WI38 (cell line): ENCODE data around the gene HORMAD1.
A peak's percentile ranks its signal among the peaks of the same experiment; 100 is the strongest.

ENCODE experiments used
- H3K4me3 ChIP-seq: 2 replicates; pipeline ENCODE4 v1.5.1; 2011; ENCODE audit warnings: low read depth, mild to moderate bottlenecking, control low read depth, low read length
- TF ChIP-seq, protein P1 (sequence below): IDR thresholded peaks from 2 replicates; pipeline ENCODE4 v1.5.1; 2012; ENCODE audit warnings: low read depth, mild to moderate bottlenecking, control low read depth, low read length

Gene HORMAD1

DNA sequence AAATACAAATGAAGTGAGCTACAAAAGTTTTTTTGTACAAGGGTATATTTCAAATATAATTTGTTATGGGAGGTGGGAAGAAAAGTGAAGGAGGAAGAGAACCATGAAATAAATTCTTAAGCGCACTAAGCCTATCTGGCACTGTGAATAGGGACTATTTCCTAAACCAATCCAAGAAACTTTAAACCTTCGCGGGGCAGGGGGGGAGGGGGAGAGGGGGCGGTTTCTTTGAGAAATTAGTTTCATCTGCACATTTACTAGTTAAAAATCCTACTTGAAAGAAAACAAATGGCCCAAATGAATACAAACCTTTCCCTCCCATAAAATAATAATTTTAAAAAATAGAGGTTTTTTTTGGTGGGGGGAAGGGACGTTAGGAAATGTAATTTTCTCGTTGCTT lies 24.1 kb downstream of the HORMAD1 start:
- peak overlapping the region; percentile 73 for H3K4me3 ChIP-seq
- TF ChIP-seq, protein P1, sequence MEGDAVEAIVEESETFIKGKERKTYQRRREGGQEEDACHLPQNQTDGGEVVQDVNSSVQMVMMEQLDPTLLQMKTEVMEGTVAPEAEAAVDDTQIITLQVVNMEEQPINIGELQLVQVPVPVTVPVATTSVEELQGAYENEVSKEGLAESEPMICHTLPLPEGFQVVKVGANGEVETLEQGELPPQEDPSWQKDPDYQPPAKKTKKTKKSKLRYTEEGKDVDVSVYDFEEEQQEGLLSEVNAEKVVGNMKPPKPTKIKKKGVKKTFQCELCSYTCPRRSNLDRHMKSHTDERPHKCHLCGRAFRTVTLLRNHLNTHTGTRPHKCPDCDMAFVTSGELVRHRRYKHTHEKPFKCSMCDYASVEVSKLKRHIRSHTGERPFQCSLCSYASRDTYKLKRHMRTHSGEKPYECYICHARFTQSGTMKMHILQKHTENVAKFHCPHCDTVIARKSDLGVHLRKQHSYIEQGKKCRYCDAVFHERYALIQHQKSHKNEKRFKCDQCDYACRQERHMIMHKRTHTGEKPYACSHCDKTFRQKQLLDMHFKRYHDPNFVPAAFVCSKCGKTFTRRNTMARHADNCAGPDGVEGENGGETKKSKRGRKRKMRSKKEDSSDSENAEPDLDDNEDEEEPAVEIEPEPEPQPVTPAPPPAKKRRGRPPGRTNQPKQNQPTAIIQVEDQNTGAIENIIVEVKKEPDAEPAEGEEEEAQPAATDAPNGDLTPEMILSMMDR, result no peak

DNA sequence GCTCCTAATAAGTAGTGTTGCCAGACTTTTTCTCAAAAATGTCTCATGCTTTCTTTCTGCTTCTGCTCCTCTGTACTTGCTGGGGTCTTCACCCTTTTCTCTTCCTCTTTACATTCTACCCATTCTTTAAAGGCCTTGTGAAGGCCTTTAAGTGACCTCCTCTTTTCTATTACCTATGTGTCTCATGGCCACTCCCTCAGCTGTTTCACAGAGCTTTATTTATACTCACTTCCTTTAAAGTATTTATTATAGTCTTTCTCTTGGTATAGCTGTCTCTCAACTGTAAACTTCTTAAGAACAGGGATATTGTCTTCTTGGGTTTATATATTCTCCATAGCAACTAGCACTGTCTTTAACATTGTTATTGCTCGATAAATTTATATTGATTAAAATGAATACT lies 24.5 kb downstream of the HORMAD1 start:
- TF ChIP-seq, protein P1, result no peak
- H3K4me3 ChIP-seq, result peak overlapping the region; percentile 73

DNA sequence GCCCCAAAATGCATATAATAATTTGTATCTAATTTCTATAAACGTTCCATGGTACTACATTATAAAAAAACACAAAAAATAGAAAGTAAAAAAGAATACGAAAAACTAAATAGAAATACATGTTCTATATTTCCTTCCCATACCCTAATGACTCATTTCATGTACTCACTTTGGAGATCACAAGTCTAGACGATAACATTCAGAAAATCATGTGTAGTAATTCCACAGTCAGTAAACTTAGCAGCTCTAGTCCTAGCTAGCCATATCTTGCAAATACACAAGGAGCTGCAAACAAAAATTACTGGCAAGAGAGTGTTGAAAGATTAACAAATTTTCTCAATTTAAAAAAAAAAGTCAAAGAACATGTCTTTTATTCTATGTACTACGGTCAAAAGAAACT lies 25.1 kb downstream of the HORMAD1 start:
- no peak overlapping the region for H3K4me3 ChIP-seq
- TF ChIP-seq, protein P1, result no peak

DNA sequence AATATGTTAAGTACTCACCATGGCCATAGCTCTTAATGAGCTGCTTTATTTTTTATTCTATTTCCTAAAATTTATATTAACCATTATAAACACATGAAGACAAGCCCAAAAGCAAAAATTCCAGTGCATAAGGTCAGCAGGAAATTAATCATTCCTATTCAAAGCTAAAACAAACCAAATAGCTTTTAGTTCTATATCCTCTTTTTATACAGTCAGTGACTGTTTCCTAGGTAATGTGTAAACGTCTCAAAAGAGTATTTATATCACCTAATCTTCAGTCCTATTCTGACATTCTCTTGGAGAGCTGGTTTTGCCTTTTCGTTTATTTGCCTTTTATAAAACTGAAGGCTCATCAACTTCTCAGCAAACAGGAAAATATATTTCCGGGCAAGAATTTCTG lies 28.0 kb downstream of the HORMAD1 start:
- no peak overlapping the region for H3K4me3 ChIP-seq
- TF ChIP-seq, protein P1, result no peak

DNA sequence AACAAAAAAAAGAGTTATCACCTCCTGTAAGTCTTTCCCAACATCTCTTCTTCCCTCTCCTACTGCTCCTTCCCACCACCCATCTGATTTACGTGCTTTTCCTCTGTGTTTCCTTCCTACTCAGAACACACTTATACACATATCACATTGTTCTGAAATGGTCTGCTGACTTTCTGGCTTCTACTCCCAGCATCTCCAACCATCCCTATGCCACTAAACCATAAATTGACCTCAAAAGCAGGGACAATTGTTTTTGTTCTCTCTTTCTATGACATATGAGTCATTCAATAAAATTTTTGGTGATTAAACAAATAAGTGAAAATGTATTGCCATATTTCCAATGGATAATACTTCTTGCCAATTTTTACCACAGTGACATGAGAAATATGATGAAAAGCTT lies 31.9 kb downstream of the HORMAD1 start:
- no peak overlapping the region for H3K4me3 ChIP-seq
- TF ChIP-seq, protein P1, result no peak

DNA sequence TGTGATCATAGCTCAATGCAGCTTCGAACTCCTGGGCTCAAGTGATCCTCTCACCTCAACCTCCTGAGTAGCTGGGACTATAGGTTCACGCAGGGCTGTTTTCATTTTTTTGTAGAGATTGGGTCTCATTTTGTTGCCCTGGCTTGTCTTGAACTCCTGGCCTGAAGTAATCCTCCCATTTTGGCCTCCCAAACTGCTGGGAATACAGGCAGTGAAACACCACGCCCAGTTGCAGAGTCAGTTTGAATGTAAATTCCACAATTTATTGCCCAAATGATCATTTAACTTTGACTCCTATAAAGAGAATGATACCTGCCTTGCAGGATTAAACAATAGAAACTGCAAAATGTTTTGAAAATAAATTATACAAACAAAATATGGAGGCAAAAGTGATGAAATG lies 34.4 kb downstream of the HORMAD1 start:
- no peak overlapping the region for H3K4me3 ChIP-seq
- TF ChIP-seq, protein P1, result no peak

DNA sequence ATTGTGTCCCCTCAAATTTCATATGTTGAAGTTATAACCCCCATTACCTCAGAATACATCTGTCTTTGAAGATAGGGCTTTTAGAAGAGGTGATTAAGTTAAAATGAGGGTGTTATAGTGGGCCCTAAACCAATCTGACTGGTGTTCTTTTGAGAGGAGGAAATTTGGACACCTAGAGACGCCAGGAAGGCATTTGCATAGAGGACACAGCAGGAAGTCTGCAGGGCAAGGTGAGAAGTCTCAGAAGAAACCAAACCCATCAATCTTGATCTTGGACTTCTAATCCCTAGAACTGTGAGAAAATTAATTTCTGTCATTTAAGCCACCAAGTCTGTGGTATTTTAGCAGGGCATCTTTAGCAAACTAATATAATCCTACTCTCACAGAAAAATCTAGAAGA lies 36.8 kb downstream of the HORMAD1 start:
- H3K4me3 ChIP-seq, result no peak overlapping the region
- TF ChIP-seq, protein P1, result no peak

DNA sequence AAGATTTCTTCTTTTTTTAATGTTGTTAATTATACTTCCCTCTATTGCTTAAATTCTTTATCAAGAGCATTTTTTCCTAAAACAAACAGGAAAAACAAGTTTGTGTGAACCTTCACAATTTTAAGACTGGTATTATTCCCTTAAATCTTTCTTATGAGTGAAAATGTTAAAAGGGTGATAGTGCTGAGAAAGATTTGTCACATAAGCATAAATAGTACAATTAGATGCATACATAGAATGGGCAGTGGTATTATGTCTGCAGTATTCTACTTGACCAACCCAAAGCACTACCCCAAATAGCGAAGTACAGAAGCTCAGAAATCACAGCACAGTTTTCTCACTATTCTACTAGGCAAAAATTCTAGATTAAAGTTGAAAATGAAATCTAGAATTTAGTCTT lies 41.7 kb downstream of the HORMAD1 start:
- TF ChIP-seq, protein P1, result no peak
- no peak overlapping the region for H3K4me3 ChIP-seq
